GM20000 (cell line): Measurements from ENCODE around the gene COL4A2.
"Not testable (repeated sequence)": the region's sequence is repeated elsewhere in the genome, so short reads cannot be mapped to it uniquely, and the experiment has no call there.

Experiments used
- DNase-seq: peaks from one replicate; pipeline ENCODE4 v3.0.0; 2012; ENCODE audit warnings: low spot score
- CTCF ChIP-seq: IDR thresholded peaks from 2 replicates; pipeline ENCODE4 v1.5.1; 2012; ENCODE audit warnings: mild to moderate bottlenecking, control low read depth; ENCODE audit errors: extremely low read depth, missing control alignments

COL4A2 gene

GRCh38 chr13:110319397-110319773 lies 12.3 kb downstream of the COL4A2 start:
- no peak for DNase-seq
- no peak for TF ChIP-seq CTCF

DNA sequence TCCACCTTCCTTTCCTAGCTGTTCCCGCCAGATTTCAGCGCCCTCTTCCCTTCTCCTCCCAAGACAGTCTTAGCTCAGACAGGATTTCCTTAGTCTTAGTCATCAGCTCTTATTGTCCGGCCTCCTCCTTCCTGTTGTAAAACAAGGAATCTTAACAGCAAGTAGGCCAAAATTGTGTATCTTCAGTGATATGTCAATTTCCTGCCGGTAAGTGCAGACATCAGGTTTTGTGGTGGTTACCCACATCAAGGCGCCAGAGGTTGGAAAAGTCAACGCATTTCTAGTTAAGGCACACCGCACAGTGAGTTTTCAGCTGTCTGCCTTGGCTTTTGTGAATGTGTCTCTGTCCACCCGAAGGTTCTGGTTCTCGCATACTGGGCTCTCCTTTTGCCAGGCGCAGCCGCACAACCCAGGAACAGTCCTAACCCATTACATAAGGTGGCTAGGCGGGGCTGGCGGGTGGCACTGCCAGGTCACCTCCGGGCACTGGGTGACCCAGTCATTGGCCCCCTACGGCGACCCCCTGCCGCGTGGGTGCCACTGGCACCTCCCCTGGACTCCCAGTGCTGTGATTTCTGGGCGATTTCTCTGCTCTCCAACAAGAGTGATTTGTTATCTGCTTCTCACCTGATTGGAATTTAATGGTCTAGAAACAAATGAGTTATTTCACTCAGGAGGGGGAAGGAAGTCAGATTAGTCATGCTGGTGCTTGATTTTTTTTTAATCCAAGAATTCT lies 12.9 kb downstream of the COL4A2 start:
- DNase-seq: no peak
- no peak for TF ChIP-seq CTCF

GRCh38 chr13:110320645-110321044 lies 13.6 kb downstream of the COL4A2 start:
- DNase-seq: no peak
- TF ChIP-seq CTCF: no peak

GRCh38 chr13:110321573-110321972 lies 14.5 kb downstream of the COL4A2 start:
- DNase-seq: not testable (repeated sequence)

- DNase-seq: no peak
- TF ChIP-seq CTCF: no peak
These were observed 15.2 kb downstream of the COL4A2 start for GRCh38 chr13:110322126-110322827.

DNA sequence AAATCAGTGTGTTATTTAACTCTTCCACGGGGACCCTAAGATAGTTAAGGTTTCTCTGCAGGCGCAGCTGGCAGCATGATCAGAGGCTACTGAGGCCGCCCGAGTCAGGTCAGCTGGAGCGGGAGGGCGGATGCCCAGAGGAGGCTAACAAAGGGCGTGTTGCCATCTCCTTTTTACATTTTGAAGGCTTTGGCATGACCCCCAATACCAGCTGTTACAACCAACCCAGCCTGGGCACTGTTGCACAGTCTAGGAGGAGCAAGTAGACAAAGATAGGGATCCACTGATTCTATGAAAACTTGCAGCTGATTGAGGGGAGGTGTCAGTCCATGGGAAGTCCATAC lies 15.7 kb downstream of the COL4A2 start:
- no peak for DNase-seq
- TF ChIP-seq CTCF: no peak

GRCh38 chr13:110323172-110323891 lies 16.2 kb downstream of the COL4A2 start:
- no peak for TF ChIP-seq CTCF
- DNase-seq: no peak
